GM19238 (cell line): Measurements from ENCODE around the gene PEX19.

ENCODE experiments used
- DNase-seq: peaks from one replicate; pipeline ENCODE4 v3.0.0; 2011; ENCODE audit warnings: low spot score; ENCODE audit not compliant: insufficient read length

PEX19 gene

DNA sequence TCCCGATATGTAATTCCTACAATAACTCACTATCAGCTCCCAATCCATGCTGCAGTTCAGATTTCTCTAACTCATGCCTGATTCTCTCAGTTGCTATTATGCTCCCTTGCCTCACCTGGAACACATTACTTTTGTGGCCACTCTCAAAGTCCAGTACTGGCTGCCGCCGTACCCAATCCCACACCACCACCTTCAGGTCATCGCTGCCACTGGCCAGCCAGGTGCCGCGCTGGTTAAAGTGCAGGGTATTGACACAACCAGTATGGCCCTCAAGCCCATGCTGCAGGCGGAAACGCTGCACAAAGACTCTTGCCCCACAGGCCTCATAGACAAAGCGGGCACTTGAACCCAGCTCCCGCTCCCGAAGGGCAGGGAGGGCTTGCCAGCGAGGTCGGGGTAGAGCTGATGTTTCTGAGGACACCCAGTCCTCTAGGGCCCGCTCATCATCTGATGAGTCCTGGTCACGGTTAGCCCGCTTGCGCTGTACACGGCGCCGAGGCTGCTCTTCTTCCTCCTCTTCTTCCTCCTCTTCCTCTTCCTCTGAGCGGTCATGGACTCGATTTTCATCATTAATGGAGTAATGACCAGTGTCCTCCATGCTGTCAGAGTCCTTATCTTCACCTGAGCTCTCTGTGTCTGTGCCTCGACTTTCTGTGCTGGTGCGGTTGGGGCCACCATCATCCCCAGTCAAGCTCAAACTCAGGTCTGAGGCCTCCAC, 45.2 kb downstream of the PEX19 start:
- DNase-seq, result no peak

DNA sequence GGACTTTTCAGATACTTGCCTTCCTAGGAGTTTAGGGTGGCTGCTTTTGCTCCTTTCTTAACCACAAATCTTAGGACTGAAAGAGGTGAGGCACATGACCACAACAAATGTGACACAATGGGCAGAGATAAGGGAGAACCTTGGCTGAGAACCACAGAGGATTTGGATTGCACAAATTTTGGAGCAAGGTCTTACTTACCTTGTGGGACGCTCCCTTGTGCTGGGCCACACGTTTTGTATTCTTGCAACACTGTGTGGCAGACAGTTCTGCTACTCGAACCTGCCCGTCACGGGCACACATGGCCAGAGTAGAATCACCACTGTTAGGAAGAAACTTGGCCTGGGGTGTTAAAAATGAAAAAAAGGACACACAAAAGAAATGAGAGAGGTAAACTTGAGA, 46.5 kb downstream of the PEX19 start:
- no peak for DNase-seq

DNA sequence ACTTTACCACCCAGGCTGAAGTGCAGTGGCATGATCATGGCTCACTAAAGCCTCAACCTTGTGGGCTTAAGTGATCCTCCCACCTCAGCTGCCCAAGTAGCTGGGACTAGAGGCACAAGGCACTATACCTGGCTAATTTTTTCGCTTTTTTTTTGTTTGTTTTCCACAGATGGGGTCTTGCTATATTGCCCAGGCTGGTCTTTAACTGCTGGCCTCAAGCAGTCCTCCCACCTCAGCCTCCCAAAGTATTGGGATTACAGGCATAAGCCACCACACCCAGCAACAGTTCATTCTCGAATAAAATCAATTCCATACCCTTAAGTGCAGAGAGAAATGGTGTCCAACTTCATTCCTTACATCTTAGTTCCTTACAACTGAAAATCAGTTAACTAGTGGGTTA, 47.4 kb downstream of the PEX19 start:
- DNase-seq, result no peak

DNA sequence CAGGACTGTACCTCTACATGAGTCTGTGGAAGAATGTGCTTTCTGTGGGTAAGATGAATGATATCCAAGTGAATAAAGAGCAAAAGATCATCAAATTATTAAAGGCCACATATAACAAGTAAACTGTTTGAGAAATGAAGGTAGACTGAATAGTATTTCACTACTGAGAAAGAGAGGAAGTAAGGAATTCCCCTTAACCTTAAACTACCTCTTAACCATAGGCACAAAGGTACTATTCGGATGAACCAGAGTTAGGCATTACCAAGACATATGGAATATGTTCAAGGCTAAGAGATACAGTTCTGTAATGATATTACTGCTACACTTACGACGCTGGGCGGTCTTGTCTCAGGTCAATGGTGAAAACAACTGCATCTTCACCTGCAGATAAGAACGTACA, 48.1 kb downstream of the PEX19 start:
- no peak for DNase-seq

DNA sequence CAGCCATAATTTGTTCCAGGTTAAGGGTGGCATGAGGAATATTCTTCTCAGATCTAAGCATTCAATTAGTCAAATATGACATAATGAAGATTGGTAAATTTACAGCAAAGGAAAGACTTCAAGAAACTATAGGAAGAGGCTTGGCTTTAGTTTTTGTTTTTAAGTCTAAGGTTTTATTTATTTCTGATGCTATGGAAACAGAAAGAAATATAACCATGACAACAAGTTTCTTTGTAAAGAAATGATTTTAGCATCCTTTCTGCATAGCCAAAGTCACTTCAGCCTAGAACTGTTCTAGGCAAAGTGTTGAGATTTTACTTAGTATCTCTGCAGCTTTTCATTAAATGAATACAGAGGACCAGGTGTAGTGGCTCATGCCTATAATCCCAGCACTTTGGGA, 52.0 kb downstream of the PEX19 start:
- DNase-seq, result no peak

DNA sequence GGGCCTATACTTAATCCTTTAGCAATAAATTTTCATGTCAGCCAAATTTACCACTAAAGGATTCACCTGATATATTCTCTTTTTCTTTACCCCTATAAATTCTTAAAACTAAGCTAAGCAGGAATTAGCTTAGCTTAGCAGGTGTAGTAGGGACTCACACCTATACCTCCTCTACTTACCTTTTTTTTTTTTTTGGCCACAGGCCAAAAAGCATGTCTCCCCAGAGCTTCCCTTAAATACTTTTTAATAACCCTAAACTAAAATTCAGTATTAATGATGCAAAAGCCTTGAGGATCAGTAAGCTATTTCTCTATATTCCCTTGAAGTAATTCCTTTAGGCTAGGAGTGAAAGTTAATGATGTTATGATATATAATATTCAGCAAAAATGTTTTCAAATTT, 56.5 kb downstream of the PEX19 start:
- DNase-seq, result no peak

DNA sequence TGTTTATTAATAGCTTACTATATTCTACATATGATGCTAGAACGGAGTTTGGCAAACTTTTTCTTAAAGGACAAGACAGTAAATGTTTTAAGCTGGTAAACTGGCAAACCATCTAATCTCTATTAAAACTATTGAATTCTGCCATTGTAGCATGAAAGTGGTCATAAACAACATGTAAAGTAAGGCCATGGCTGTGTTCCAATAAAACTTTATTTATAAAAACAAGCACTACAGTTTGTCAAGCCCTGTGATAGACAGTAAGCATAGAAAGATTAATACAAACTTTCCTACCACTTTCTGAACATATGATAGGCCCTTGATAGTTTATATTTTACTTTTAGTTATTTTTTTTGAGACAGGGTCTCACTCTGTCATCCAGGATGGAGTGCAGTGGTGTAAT, 57.4 kb downstream of the PEX19 start:
- DNase-seq, result no peak

DNA sequence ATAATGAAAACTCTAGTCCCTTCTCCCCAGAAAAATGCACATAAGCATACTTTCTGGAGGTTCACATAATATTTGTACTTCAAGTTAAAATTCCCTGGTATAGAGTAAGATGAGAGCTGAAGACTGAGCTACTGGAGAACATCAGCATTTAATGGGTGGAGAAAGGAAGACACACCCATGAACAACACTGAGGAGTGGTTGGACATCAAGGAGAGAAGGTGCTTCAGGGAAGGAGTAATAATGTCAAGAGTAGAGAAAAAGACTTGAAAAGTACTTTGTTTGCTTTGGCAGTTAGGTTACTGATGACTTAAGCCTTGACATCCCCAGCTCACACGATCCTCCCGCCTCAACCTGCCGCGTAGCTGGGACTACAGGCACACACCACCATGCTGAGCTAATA, 57.9 kb downstream of the PEX19 start:
- no peak for DNase-seq
